ENCODE data around the gene SLIT3. TPM values are rescaled to one million over a fixed set of nuclear protein-coding genes. Genes with fewer than 3 reads are reported as not detected.

SLIT3 gene
- total RNA-seq, 1 experiment from 2014 or later = 0.10 TPM

GRCh38 chr5:168987543-168988300 lies 313.2 kb downstream of the SLIT3 start:
- H3K27ac ChIP-seq (ENCODE audit: low read depth, low read length) = no peak overlapping the region
- H3K36me3 ChIP-seq (ENCODE audit: control insufficient read depth in 1 of 2, insufficient read depth in 2 of 2, low read length in 2 of 2) = no peaks in the 10 kb centered on the region
- H3K4me2 ChIP-seq (ENCODE audit: low read length) = 0 out of 2 replicates have a peak overlapping the region, but pooled peaks have one; percentile 10
- no peak overlapping the region for H3K4me3 ChIP-seq (replicated peaks in 1 of 2; ENCODE audit: low read depth in 1 of 2, low read length in 2 of 2)
- POLR2A ChIA-PET = no interaction called here
- CTCF ChIA-PET = interaction anchor here (0.8 to 1.7 kb wide), 12 partner anchors 8 to 1229 kb away, joined by 3 to 8 read pairs (median 4); partner anchors contain the start of gene SPDL1
- DNase-seq (ENCODE audit: low read depth, low spot score) (peak; percentile 32), ATAC-seq (peak; percentile 88)
- H3K27me3 ChIP-seq (ENCODE audit: insufficient read depth, low read length) = peaks cover 54% of the 10 kb centered on the region
- BruUV-seq (replicated peaks) = no TSS peak
- RAD21 ChIA-PET (ENCODE audit: low non-redundant PET in 1 of 2, low total read pairs in 2 of 2, uncharacterized antibody in 2 of 2, unreplicated experiment in 2 of 2) = no interaction called here
- H2AFZ ChIP-seq (ENCODE audit: low read depth, low read length, poor library complexity, severe bottlenecking) = peak overlapping the region; percentile 35
- H3K9me2 ChIP-seq (ENCODE audit: insufficient read depth) = no peaks in the 10 kb centered on the region
- H3K4me1 ChIP-seq (ENCODE audit: control insufficient read depth in 1 of 2, insufficient read depth in 2 of 2, low read length in 2 of 2) = no peaks in the 10 kb centered on the region
- intact Hi-C loops (cut with micrococcal nuclease) = loop anchor here (1.0 to 10.0 kb wide), 6 partner anchors 167 to 1227 kb away; partner anchors contain the start of gene SPDL1
- H4K20me1 ChIP-seq (ENCODE audit: insufficient read depth) = no peaks in the 10 kb centered on the region
- H3K79me2 ChIP-seq (ENCODE audit: insufficient read depth, low read length) = no peaks in the 10 kb centered on the region
- no peaks in the 10 kb centered on the region for H3K9me3 ChIP-seq (ENCODE audit: control insufficient read depth in 1 of 2, insufficient read depth in 1 of 2, low read depth in 1 of 2, low read length in 2 of 2)
- TF ChIP-seq RAD21 (IDR thresholded peaks at IDR 0.05; ENCODE audit: low read depth) (peak; percentile 92), YY1 (IDR thresholded peaks at IDR 0.05; ENCODE audit: extremely low read depth, insufficient replicate concordance, low read depth, low read length) (no peak), CBX3 (IDR thresholded peaks at IDR 0.05; ENCODE audit: low read depth) (0 out of 2 replicates have a peak, but pooled peaks have one; percentile 43), ZNF274 (IDR thresholded peaks at IDR 0.05; ENCODE audit: low read depth, low read length) (no peak), CTCF (IDR thresholded peaks at IDR 0.05 in 2 of 3, conservative IDR thresholded peaks at IDR 0.05 in 1 of 3; ENCODE audit: borderline replicate concordance in 1 of 3, insufficient read depth in 1 of 3, low read depth in 2 of 3, low read length in 2 of 3) (peak; percentile 79 to 92 (median 86)), FOSL1 (IDR thresholded peaks at IDR 0.05; ENCODE audit: low read depth) (0 out of 2 replicates have a peak, but pooled peaks have one; percentile 8), SRF (IDR thresholded peaks at IDR 0.05; ENCODE audit: low read depth) (0 out of 2 replicates have a peak, but pooled peaks have one; percentile 21)
- H3K9ac ChIP-seq (ENCODE audit: low read length) = no peak overlapping the region

All from HCT116 (cell line).